Hepatocyte (in vitro differentiated cells): ENCODE results near the gene NOXA1. TPM values are rescaled to one million over a fixed set of nuclear protein-coding genes. Genes with fewer than 3 reads are reported as not detected.

Source experiments
- DNase-seq: peaks from one replicate; pipeline ENCODE4 v3.0.0-alpha.2; 2016; ENCODE audit warnings: low spot score
- H2AFZ ChIP-seq: fragments of 200-600 bp; sonication (generic); 2 replicates; pipeline ENCODE4 v1.6.0; 2016; ENCODE audit warnings: antibody characterized with exemption, mild to moderate bottlenecking
- H3K27ac ChIP-seq: fragments of 200-600 bp; sonication (generic); 2 replicates; pipeline ENCODE4 v1.5.1; 2016; ENCODE audit warnings: mild to moderate bottlenecking
- H3K27me3 ChIP-seq: fragments of 200-600 bp; sonication (generic); 2 replicates; pipeline ENCODE4 v1.6.1; 2016
- H3K36me3 ChIP-seq: fragments of 200-600 bp; sonication (generic); replicated peaks from 2 replicates; pipeline ENCODE4 v1.5.1; 2016; ENCODE audit warnings: low read depth; ENCODE audit not compliant: insufficient read depth
- H3K4me1 ChIP-seq: fragments of 200-600 bp; sonication (generic); 2 replicates; pipeline ENCODE4 v1.5.1; 2016; ENCODE audit warnings: mild to moderate bottlenecking, moderate library complexity; ENCODE audit not compliant: insufficient read depth
- H3K4me2 ChIP-seq: fragments of 200-600 bp; sonication (generic); 2 replicates; pipeline ENCODE4 v1.6.0; 2016
- H3K4me3 ChIP-seq: fragments of 200-600 bp; sonication (generic); 2 replicates; pipeline ENCODE4 v1.5.1; 2016; ENCODE audit warnings: mild to moderate bottlenecking
- H3K79me2 ChIP-seq: fragments of 200-600 bp; sonication (generic); 2 replicates; pipeline ENCODE4 v1.6.0; 2017; ENCODE audit warnings: mild to moderate bottlenecking
- H3K9me2 ChIP-seq: fragments of 200-600 bp; sonication (generic); replicated peaks from 2 replicates; pipeline ENCODE4 v1.6.0; 2017; ENCODE audit warnings: mild to moderate bottlenecking; ENCODE audit not compliant: insufficient read depth
- H3K9me3 ChIP-seq: fragments of 200-600 bp; sonication (generic); 2 replicates; pipeline ENCODE4 v1.5.1; 2016; ENCODE audit warnings: low read depth, mild to moderate bottlenecking
- H4K20me1 ChIP-seq: fragments of 200-600 bp; sonication (generic); 2 replicates; pipeline ENCODE4 v1.6.0; 2016; ENCODE audit warnings: mild to moderate bottlenecking; ENCODE audit not compliant: insufficient read depth, poor library complexity, severe bottlenecking
- EZH2 ChIP-seq: fragments of 200-600 bp; sonication (generic); IDR thresholded peaks from 2 replicates; pipeline ENCODE4 v1.6.1; 2016; ENCODE audit warnings: antibody characterized with exemption, mild to moderate bottlenecking, borderline replicate concordance
- EZH2phosphoT487 ChIP-seq: fragments of 200-600 bp; sonication (generic); IDR thresholded peaks from one replicate; pipeline ENCODE4 v1.6.1; 2018; ENCODE audit warnings: antibody characterized with exemption, mild to moderate bottlenecking, low read depth, moderate library complexity; ENCODE audit not compliant: unreplicated experiment, severe bottlenecking
- WGBS: methylation state at CpG from one replicate; pipeline ENCODE4 v1.1.6; 2016; ENCODE audit warnings: low lambda C conversion rate; ENCODE audit errors: missing lambda C conversion rate; 5-methylcytosine and 5-hydroxymethylcytosine counted together
- microRNA-seq: library from miRNA; unstranded; fragments of <30 nt; microRNA quantifications from one replicate; pipeline ENCODE4, GENCODE V29; 2017
- polyA plus RNA-seq: library from polyadenylated mRNA; unstranded; fragments of >200 nt; fragmentation: Nextera tagmentation; extraction: Ambion mirVana; gene quantifications from 2 replicates; pipeline ENCODE4 v1.2.1, GENCODE V29; 2016
- total RNA-seq: library from RNA; depleted of rRNA; stranded (reverse); fragments of >200 nt; gene quantifications from 2 replicates; pipeline ENCODE4 v1.2.3, GENCODE V29; 2014
- TF ChIP-seq, protein P1 (sequence below): fragments of 200-600 bp; sonication (generic); IDR thresholded peaks from 2 replicates; pipeline ENCODE4 v1.5.1; 2016; ENCODE audit warnings: antibody characterized with exemption, mild to moderate bottlenecking; ENCODE audit not compliant: poor library complexity

NOXA1 gene
- total and polyA plus RNA-seq, 2 experiments from 2014 or later: 7.2 to 12.5 TPM

DNA sequence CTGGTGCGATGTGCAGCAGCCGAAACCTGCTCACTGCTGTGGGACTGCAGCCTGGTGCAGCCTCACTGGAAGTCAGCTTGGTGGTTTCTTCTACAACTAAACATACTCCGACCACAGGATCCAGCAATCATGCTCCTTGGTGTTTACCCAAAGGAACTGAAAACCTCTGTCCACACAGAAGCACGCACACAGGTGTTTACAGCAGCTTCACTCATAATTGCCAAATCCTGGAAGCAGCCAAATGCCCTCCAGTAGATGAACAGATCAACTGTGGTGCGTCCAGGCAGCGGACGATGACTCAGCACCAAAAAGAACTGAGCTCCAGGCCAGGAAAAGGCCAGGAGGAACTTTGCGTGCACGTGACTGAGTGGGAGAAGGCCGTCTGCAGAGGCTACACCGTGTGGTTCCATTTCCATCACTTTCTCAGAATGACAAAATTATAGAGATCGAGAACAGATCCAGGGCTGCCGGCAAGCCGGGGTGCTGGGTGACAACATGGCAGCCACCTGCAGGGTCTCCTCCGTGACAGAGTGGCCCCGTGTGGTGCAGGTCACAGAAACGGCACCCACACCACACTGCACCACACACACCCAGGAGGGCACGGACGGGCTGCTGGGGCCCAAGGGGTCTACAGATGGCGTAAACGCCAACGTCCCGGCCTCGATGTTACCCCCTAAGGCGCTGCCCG is 59.0 kb downstream of the NOXA1 start:
- Histone ChIP-seq H3K27ac (no peak overlapping the region), H4K20me1 (no peaks in the 10 kb centered on the region), H3K27me3 (no peaks in the 10 kb centered on the region), H3K79me2 (no peaks in the 10 kb centered on the region), H2AFZ (no peak overlapping the region), H3K9me3 (no peaks in the 10 kb centered on the region), H3K9me2 (no peaks in the 10 kb centered on the region), H3K4me3 (no peak overlapping the region), H3K4me2 (no peak overlapping the region), H3K36me3 (no peaks in the 10 kb centered on the region), H3K4me1 (no peaks in the 10 kb centered on the region)
- 75% methylated on average over 26 of the region's 26 CpGs for WGBS
- TF ChIP-seq EZH2phosphoT487: no peak
- no peak for TF ChIP-seq EZH2
- TF ChIP-seq, protein P1, sequence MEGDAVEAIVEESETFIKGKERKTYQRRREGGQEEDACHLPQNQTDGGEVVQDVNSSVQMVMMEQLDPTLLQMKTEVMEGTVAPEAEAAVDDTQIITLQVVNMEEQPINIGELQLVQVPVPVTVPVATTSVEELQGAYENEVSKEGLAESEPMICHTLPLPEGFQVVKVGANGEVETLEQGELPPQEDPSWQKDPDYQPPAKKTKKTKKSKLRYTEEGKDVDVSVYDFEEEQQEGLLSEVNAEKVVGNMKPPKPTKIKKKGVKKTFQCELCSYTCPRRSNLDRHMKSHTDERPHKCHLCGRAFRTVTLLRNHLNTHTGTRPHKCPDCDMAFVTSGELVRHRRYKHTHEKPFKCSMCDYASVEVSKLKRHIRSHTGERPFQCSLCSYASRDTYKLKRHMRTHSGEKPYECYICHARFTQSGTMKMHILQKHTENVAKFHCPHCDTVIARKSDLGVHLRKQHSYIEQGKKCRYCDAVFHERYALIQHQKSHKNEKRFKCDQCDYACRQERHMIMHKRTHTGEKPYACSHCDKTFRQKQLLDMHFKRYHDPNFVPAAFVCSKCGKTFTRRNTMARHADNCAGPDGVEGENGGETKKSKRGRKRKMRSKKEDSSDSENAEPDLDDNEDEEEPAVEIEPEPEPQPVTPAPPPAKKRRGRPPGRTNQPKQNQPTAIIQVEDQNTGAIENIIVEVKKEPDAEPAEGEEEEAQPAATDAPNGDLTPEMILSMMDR: no peak
- peak; percentile 58 for DNase-seq

Small RNAs within 50 kb of the gene (microRNA-seq; reads per million reads assigned to microRNA genes)
- gene MIR7114: 10.3 reads per million, percentile 24 among the genes with 10 or more reads in this experiment

Other genes with a start within 250 kb of the NOXA1 start
- 21.3 and 26.2 TPM in 2 replicates for gene ANAPC2, start 234.8 kb upstream of the NOXA1 start, total RNA-seq
- gene ANAPC2, start 234.8 kb upstream of the NOXA1 start, polyA plus RNA-seq: 12.2 and 16.2 TPM in 2 replicates
- gene SSNA1, start 234.7 kb upstream of the NOXA1 start, total RNA-seq: 74.3 and 82.2 TPM in 2 replicates
- gene SSNA1, start 234.7 kb upstream of the NOXA1 start, polyA plus RNA-seq: 128 and 137 TPM in 2 replicates
- 27.6 and 34.4 TPM in 2 replicates for gene TPRN, start 222.7 kb upstream of the NOXA1 start, total RNA-seq
- 82.3 and 104 TPM in 2 replicates for gene TPRN, start 222.7 kb upstream of the NOXA1 start, polyA plus RNA-seq
- gene TMEM203, start 217.7 kb upstream of the NOXA1 start, total RNA-seq: 37.6 and 43.5 TPM in 2 replicates
- gene TMEM203, start 217.7 kb upstream of the NOXA1 start, polyA plus RNA-seq: 48.3 and 60.7 TPM in 2 replicates
- 4.4 and 7.8 TPM in 2 replicates for gene NDOR1, start 217.7 kb upstream of the NOXA1 start, total RNA-seq
- 12.3 and 17.6 TPM in 2 replicates for gene NDOR1, start 217.7 kb upstream of the NOXA1 start, polyA plus RNA-seq
- gene RNF208, start 201.2 kb upstream of the NOXA1 start, total RNA-seq: 1.6 and 2.3 TPM in 2 replicates
- gene RNF208, start 201.2 kb upstream of the NOXA1 start, polyA plus RNA-seq: 3.3 and 6.6 TPM in 2 replicates
- 1.4 and 2.4 TPM in 2 replicates for gene CYSRT1, start 198.2 kb upstream of the NOXA1 start, total RNA-seq
- 2.1 and 4.3 TPM in 2 replicates for gene CYSRT1, start 198.2 kb upstream of the NOXA1 start, polyA plus RNA-seq
- 0.68 and 1.4 TPM in 2 replicates for gene RNF224, start 195.9 kb upstream of the NOXA1 start, total RNA-seq
- gene RNF224, start 195.9 kb upstream of the NOXA1 start, polyA plus RNA-seq: 0.88 and 1.1 TPM in 2 replicates
- 1.8 and 2.7 TPM in 2 replicates for gene SLC34A3, start 192.5 kb upstream of the NOXA1 start, total RNA-seq
- 2.1 and 4.7 TPM in 2 replicates for gene SLC34A3, start 192.5 kb upstream of the NOXA1 start, polyA plus RNA-seq
- 309 and 313 TPM in 2 replicates for gene TUBB4B, start 182.1 kb upstream of the NOXA1 start, total RNA-seq
- gene TUBB4B, start 182.1 kb upstream of the NOXA1 start, polyA plus RNA-seq: 388 and 446 TPM in 2 replicates
- not detected in 2 replicates for gene STPG3, start 172.1 kb upstream of the NOXA1 start, total RNA-seq
- 1.5 and 2.5 TPM in 2 replicates for gene STPG3, start 172.1 kb upstream of the NOXA1 start, polyA plus RNA-seq
- 36.4 and 41.4 TPM in 2 replicates for gene NELFB, start 168.1 kb upstream of the NOXA1 start, total RNA-seq
- gene NELFB, start 168.1 kb upstream of the NOXA1 start, polyA plus RNA-seq: 61.1 and 63.5 TPM in 2 replicates
- 13.7 and 14.4 TPM in 2 replicates for gene TOR4A, start 145.7 kb upstream of the NOXA1 start, total RNA-seq
- 8.0 and 10.1 TPM in 2 replicates for gene TOR4A, start 145.7 kb upstream of the NOXA1 start, polyA plus RNA-seq
- gene NRARP, start 121.1 kb upstream of the NOXA1 start, total RNA-seq: 5.3 and 8.2 TPM in 2 replicates
- 13.1 and 18.7 TPM in 2 replicates for gene NRARP, start 121.1 kb upstream of the NOXA1 start, polyA plus RNA-seq
- gene EXD3, start 231 bp upstream of the NOXA1 start, total RNA-seq: 7.3 and 11.8 TPM in 2 replicates
- 21.6 and 24.9 TPM in 2 replicates for gene EXD3, start 231 bp upstream of the NOXA1 start, polyA plus RNA-seq
- gene ENTPD8, start 18.0 kb downstream of the NOXA1 start, total RNA-seq: 6.1 and 7.1 TPM in 2 replicates
- 14.2 and 16.5 TPM in 2 replicates for gene ENTPD8, start 18.0 kb downstream of the NOXA1 start, polyA plus RNA-seq
- gene NSMF, start 35.9 kb downstream of the NOXA1 start, total RNA-seq: 37.2 and 39.5 TPM in 2 replicates
- 51.6 and 54.7 TPM in 2 replicates for gene NSMF, start 35.9 kb downstream of the NOXA1 start, polyA plus RNA-seq
- gene PNPLA7, start 127.0 kb downstream of the NOXA1 start, total RNA-seq: 0.56 and 0.77 TPM in 2 replicates
- 0.62 and 2.0 TPM in 2 replicates for gene PNPLA7, start 127.0 kb downstream of the NOXA1 start, polyA plus RNA-seq
- 34.7 and 36.6 TPM in 2 replicates for gene MRPL41, start 128.5 kb downstream of the NOXA1 start, total RNA-seq
- gene MRPL41, start 128.5 kb downstream of the NOXA1 start, polyA plus RNA-seq: 86.0 and 94.5 TPM in 2 replicates
- 26.8 and 28.3 TPM in 2 replicates for gene DPH7, start 155.5 kb downstream of the NOXA1 start, total RNA-seq
- gene DPH7, start 155.5 kb downstream of the NOXA1 start, polyA plus RNA-seq: 36.9 and 45.5 TPM in 2 replicates
- 20.4 and 24.3 TPM in 2 replicates for gene ZMYND19, start 167.1 kb downstream of the NOXA1 start, total RNA-seq
- gene ZMYND19, start 167.1 kb downstream of the NOXA1 start, polyA plus RNA-seq: 46.9 and 50.3 TPM in 2 replicates
- gene ARRDC1, start 182.3 kb downstream of the NOXA1 start, total RNA-seq: 62.7 and 86.0 TPM in 2 replicates
- gene ARRDC1, start 182.3 kb downstream of the NOXA1 start, polyA plus RNA-seq: 102 and 109 TPM in 2 replicates
- gene EHMT1, start 195.6 kb downstream of the NOXA1 start, total RNA-seq: 40.6 and 46.0 TPM in 2 replicates
- 47.0 and 47.7 TPM in 2 replicates for gene EHMT1, start 195.6 kb downstream of the NOXA1 start, polyA plus RNA-seq